GM12873 (cell line): ENCODE measurements around the gene SLC25A25.

Experiments
- CTCF ChIP-seq: IDR thresholded peaks from 2 replicates; pipeline ENCODE4 v1.5.1; 2012; ENCODE audit warnings: low read depth, mild to moderate bottlenecking, moderate library complexity, low read length, control low read depth; ENCODE audit not compliant: insufficient read depth; ENCODE audit errors: missing control alignments

SLC25A25 gene

GRCh38 chr9:128099231-128099931 lies 31.3 kb downstream of the SLC25A25 start:
- no peak for TF ChIP-seq CTCF

GRCh38 chr9:128099932-128100491 lies 32.0 kb downstream of the SLC25A25 start:
- no peak for TF ChIP-seq CTCF

- no peak for TF ChIP-seq CTCF
Measured at GRCh38 chr9:128100581-128100980, 32.5 kb downstream of the SLC25A25 start.

GRCh38 chr9:128101231-128101661 lies 33.2 kb downstream of the SLC25A25 start:
- no peak for TF ChIP-seq CTCF

- no peak for TF ChIP-seq CTCF
Measured at GRCh38 chr9:128101690-128102089, 33.7 kb downstream of the SLC25A25 start.

GRCh38 chr9:128102196-128102595 lies 34.2 kb downstream of the SLC25A25 start:
- TF ChIP-seq CTCF, result no peak

GRCh38 chr9:128102861-128103588 lies 35.0 kb downstream of the SLC25A25 start:
- TF ChIP-seq CTCF, result no peak
